HuH-7 (cell line): ENCODE measurements around the gene FADD.
"Not testable (repeated sequence)": the region's sequence is repeated elsewhere in the genome, so short reads cannot be mapped to it uniquely, and the experiment has no call there.

Source experiments
- DNase-seq: peaks from one replicate; pipeline ENCODE4 v3.0.0; 2011; ENCODE audit warnings: low spot score

The FADD gene

DNA sequence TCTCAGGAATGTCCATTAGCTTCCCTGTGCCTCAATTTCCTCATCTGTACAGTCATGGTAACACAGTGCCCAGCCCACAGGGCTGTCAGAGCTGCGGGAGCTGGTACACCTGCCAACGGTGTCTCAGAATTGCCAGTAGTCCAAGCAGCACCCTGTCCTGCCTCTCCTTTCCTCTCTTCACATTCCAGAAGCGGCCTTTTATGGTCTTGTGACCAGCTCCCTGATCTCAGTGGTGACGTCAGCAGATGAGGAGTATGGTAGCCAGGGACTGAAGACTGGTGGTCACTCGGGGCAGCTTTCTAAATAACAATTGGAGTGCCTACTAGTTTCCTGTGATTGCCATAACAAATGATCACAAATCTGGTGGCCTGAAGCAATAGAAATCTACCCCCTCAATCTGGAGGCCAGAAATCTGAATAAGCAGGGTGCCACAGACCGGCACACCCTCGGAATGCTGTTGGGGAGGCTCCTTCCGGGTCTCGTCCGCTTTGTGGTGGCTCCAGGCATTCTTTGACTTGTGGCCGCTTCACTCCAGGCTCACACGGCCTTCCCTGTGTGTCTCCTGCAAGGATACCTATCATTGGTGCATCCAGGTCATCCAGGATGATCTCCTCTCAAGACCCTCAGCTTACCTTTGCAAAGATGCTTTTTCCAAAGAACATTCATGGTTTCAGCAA is 2.1 kb downstream of the FADD start:
- no peak for DNase-seq

GRCh38 chr11:70205766-70206165 is 2.7 kb downstream of the FADD start:
- no peak for DNase-seq

DNA sequence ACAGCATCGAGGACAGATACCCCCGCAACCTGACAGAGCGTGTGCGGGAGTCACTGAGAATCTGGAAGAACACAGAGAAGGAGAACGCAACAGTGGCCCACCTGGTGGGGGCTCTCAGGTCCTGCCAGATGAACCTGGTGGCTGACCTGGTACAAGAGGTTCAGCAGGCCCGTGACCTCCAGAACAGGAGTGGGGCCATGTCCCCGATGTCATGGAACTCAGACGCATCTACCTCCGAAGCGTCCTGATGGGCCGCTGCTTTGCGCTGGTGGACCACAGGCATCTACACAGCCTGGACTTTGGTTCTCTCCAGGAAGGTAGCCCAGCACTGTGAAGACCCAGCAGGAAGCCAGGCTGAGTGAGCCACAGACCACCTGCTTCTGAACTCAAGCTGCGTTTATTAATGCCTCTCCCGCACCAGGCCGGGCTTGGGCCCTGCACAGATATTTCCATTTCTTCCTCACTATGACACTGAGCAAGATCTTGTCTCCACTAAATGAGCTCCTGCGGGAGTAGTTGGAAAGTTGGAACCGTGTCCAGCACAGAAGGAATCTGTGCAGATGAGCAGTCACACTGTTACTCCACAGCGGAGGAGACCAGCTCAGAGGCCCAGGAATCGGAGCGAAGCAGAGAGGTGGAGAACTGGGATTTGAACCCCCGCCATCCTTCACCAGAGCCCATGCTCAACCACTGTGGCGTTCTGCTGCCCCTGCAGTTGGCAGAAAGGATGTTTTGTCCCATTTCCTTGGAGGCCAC is 3.3 kb downstream of the FADD start:
- DNase-seq = no peak

GRCh38 chr11:70206982-70207376 is 3.9 kb downstream of the FADD start:
- no peak for DNase-seq

- DNase-seq = no peak
These were observed 4.5 kb downstream of the FADD start for GRCh38 chr11:70207531-70208131.

DNA sequence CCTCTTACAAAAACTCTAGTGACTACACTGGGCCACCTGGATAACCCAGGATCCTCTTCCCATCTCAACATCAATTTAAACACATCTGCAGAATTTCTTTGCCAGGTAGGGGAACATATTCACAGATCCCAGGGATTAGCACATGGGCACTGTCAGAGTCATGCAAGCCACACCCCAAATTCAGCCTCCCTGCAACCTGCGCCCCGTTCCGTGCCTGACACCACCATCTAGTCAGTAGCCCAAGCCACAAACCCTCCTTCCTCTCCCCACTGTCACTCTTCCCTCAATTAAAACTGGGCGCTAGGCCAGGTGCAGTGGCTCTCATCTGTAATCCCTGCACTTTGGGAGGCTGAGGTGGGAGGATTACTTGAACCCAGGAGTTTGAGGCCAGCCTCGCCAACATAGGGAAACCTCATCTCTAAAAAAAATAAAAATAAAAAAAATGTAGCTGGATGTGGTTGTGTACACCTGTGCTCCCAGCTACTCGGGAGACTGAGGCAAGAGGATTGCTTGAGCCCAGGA is 6.4 kb downstream of the FADD start:
- DNase-seq = no peak

GRCh38 chr11:70210051-70210501 is 7.0 kb downstream of the FADD start:
- no peak for DNase-seq

DNA sequence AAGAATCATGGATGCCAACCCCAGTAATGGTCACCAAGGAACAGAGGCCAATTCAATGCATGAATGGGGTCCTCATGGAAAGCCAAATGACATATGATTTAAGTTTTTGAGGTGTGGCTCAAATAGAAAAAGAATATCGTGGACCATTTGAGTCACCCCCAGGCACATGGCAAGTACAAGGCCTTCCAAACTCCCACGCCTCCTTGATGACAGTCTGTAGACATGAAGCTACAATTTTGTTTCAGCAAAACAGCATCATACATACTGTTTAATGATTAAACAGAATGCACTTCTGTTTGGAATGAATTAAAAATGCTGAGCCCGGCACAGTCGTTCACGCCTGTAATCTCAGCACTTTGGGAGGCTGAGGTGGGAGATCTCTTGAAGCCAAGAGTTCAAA is 7.4 kb downstream of the FADD start:
- DNase-seq = no peak

DNA sequence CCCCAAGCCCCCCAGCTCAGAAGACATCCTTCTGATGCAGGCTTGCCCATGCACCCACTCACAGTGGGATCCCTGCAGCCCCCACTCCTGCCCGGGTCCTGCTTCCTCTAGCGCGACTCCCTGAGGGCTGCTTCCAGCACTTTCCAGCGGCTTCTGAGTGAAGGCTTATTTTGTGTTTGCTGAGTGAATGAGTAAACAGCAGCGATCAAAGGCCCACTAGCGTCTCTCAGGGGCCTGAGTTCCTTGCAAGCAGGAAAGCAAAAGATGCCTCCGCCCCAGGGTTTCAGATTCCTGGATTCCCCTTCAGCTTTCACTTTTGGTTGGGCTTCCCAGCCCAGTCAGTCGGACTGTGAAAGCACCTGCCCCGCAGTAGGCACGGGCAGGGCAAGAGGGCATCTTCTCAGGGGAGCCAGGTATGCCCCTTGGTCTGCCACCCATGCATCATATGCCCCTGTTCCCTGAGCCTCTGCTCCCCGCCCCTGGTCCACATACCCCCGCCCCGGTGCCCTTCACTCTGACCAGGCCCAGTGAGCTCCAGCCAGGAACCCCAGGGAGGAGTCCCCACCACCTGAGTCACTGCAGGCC is 9.2 kb downstream of the FADD start:
- DNase-seq = no peak

DNA sequence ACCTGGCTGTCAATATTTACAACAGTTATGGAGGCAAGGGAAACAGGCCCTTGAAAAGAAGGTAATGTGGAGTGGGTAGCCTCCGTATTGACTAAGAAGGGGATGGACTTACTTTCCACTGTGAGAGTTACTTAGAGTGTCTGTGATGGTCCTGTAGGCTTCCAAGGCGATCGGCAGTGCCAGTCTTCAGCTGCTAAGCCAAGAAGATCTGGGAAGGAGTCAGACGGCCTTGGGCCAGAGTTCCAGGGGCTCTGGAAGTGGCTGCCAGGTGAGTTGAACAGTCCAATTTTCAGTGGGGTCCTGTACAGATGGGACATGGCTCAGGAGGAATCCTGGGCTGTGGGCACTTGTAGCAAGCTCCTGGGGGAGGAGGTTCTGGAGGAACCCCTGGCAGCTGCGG is 14.3 kb downstream of the FADD start:
- not testable (repeated sequence) for DNase-seq

DNA sequence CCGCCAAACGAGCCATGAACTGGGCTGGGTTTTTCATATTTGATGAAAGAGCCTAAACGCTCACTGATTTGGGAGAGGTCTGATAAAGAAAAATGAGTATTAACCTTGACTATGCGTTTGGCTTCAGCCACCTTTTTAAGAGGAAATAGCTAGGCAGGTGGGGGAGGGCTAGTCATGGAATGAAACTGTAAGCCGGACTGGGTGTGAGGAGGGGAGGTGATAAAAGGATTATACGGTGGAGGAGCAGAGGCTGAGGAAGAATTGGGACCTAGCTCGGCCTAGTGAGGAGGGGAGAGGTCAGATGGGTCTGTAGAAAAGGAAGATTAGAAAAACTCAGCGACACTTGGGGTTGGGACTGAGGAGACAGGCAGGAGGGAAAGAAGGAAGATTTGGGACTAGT is 15.0 kb downstream of the FADD start:
- not testable (repeated sequence) for DNase-seq

DNA sequence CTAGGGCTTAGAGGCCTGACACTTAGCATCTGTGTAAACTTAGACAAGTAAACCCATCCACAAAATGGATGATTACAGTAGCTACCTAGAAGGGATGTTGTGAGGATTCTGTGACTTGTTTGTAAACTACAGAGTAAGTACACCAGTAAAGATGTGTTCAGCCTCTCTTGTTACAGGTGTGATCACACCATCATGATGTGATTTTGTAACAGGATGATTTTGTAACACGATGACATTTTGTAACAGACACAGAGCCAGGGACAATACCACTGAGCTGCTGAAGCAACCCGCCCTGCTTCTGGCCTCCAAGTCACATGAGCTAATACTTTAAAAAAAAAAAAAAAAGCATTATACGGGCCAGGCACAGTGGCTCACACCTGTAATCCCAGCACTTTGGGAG is 17.0 kb downstream of the FADD start:
- DNase-seq = peak; percentile 66

DNA sequence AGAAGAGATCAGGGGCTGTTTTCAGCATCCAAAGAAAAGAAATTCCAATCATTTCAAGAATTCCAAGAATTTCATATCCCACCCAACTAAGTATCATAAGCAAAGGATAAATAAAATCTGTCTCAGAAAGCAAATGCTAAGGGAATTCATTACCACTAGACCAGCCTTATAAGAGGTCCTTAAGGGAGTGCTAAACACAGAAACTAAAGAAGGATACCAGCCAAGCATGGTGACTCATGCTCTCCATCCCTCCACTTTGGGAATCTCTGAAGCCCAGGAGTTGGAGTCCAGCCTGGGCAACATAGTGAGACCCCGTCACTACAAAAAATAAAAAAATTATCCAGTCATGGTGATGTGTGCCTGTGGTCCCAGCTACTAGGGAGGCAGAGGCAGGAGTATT is 17.8 kb downstream of the FADD start:
- no peak for DNase-seq

DNA sequence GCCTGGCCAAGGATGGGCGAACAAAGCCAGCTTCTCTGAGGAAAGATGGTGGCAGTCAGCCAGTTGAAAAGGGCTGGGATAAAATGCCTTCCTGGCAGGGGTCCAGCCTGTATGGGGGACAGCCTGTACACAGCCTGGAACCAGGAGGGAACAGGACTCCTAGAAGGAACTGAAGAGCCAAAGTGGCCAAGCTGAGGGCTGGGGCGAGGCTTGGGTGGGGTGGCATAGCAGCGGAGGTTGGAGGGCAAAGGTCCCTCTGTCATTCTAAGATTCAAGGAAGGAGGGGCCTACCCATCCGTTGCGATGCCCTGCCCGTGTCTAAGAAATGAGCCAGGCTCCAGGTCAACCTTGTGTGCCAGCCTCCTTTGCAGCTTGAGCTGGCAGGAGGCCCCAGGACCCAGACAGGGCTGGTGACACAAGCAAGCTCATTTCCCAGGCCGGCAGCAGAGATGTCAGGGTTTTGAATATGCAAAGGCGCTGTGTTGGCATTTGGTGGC is 22.6 kb downstream of the FADD start:
- DNase-seq = no peak

DNA sequence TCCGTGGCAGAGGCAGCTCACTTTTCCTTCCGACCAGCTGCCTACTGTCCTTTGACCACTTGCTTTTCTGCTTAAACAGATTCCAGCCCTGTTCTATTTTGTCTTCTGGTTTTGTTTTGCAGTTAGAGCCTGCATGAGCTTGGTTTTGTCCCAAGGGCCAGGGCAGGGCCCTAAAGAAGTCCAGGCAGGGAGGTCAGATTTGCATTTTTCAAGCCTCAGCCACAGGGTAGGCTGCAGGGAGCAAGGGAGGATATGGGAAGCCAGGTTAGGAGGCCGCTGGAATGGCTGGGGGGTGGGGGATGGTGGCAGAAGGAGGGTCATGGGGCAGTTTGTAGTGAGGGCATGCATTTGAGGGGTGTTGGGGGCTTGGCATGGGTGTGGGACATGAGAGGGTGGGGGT is 23.1 kb downstream of the FADD start:
- DNase-seq = no peak

- peak; percentile 84 for DNase-seq
These were observed 23.9 kb downstream of the FADD start for GRCh38 chr11:70226967-70227366.

DNA sequence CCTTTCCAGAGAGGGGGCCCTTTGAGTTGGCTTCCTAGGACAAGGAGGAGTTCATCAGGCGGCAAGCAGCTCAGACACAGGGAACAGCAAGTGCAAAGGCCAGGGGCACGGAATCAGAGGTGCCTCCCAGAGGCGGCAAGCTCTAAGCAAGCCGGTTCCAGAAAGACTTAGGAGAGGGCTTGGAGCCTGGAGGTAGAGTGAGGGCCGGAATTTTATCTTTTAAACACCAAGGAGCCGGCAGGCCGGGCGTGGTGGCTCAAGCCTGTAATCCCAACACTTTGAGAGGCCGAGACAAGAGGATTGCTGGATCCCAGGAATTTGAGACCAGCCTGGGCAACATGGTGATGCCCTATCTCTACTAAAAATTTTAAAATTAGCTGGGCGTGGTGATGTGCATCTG is 26.6 kb downstream of the FADD start:
- DNase-seq = no peak

DNA sequence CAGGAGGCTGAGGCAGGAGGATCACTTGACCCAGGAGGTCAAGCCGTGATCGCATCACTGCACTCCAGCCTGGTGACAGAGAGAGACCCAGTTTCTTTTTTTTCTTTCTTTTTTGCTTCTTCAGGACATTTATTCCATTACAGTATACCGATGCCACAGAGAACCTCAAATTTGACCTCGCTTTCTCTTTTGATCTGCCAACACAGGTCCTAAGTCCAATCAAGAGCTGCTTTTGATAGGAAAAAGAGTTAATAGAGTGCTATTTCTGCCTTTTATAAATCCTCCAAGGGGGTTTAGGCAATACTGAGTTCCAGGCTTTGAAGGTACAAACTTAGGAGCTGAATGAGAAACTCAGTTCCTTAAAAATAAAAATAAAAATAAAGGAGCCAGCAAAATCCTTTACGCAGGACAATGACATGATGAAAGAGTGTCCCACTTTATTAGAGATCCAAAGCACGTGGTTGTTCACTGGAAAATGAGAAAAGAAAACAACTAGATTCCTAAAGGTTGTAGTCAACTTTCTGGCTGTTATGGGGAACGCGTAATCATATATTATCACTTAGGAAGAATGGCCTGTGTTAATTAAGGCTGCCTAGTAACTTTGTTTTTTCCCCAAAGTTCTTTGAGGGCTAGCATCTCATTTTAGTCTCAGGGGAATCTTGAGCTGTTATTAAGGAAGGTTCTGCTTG is 27.2 kb downstream of the FADD start:
- DNase-seq = no peak

GRCh38 chr11:70230840-70231710 is 28.0 kb downstream of the FADD start:
- DNase-seq = no peak

DNA sequence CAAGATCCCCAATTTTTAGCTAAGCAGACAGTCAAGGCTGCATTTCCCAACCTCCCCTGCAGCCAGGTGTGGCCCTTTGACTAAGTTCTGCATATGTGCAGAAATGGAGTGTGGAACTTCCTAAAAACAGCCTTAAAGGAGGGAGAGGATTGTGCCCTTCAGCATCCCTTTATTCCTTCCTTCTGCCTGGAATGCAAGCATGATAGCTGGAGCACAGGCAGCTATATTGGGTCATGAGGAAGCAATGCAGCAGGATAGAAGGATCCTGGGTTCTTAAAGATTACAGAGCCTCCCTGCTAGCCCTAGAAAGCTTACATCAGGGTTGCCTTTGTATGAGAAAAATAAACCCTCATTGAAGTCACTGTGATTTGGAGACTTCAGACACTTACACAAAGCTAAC is 29.9 kb downstream of the FADD start:
- no peak for DNase-seq

- DNase-seq = no peak
These were observed 30.4 kb downstream of the FADD start for GRCh38 chr11:70233511-70233934.
